Stimulated activated CD4-positive, alpha-beta T cell treated with anti-CD3 and anti-CD28 coated beads, Interleukin-4, amount 100 ng/mL, for 4 hours (primary cell): ENCODE results near the gene CUBN.

Source experiments
- DNase-seq, 2 experiments: peaks; one replicate each; pipeline ENCODE4 v3.0.0-alpha.2; 2020

Gene CUBN

GRCh38 chr10:17006631-17007417 is 122.8 kb downstream of the CUBN start:
- no peak for DNase-seq

DNA sequence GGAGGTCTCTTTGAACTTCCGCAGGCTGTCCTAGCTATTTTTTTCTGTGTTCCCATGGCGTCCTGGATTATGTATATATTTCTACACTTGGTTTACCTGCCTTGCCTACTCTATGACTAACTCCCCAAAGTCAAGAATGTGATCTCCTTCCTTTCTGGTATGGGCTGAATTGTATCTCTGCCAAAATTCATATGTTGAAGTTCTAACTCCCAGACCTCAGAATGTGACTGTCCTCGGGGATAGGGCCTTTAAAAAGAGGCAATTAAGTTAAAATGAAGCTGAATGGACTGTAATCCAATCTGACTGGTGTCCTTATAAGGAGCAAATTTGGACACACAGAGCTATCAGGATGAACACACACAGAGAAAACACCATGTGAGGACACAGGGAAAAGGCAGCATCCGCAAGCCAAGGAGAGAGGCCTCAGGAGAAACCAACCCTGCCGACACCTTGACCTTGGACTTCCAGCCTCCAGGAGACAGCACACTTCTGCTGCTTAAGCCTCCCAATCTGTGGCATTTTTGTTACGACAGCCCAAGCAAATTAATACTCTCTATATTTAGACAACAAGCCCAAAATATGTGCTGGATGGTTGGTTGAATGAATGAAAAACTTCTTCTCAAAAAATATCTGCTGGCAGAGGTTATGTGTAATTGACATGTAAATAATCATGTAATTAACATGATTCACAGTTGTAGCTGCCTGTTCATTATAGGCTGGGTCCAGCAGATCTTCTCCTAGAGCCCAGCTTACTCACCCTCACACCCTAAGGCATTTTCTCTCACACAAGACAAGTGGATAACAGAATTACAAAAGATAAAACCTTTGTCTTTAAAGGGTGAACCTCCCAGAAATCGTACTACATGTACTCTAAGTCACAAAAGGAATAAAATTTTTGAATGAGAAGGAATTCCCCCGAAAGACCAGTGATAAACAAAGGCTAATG is 123.7 kb downstream of the CUBN start:
- no peak for DNase-seq

DNA sequence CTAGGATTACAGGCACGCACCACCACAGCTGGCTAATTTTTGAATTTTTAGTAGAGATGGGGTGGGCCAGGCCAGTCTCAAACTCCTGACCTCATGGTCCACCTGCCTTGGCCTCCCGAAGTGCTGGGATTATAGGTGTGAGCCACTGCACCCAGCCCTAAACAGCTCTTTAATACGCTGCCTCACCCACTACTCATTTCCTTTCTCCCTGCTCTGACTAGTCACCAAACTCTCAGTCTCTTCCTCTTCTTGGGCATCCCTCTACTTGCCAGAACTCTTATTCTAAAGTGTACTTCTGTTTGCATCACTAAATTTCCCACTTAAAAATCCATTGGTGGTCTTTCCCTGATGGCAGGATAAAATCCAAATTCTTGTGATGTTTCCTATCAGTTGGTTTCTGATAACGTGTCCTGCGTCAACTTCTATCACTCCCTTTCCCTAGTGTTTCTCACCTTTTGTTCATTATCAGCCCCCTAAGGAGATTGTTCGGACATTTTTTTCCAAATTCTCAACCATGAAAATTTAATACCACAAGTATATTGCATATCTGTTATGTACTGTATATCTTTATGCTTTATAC is 124.7 kb downstream of the CUBN start:
- DNase-seq: no peak

- DNase-seq: no peak
These were observed 125.8 kb downstream of the CUBN start for GRCh38 chr10:17003651-17004286.

DNA sequence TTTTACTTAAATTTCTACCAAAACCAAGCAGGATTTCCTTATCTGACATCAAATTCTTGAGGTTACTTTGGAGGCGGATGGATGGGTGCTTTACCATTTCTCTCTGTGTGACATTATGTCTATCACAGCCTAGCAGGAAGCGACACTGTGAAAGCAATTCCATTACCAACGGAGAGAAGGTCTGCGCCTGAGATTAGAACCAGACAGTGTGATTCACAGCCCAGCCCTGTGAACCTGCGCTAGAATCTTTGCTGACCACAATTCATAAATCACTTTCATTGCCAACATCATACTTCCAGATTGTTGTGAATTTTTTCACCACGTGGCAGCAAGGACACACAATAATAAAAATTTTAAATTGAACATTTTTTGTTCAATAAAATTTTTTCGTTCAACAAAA is 126.5 kb downstream of the CUBN start:
- peak; percentile 28 to 79 for DNase-seq

DNA sequence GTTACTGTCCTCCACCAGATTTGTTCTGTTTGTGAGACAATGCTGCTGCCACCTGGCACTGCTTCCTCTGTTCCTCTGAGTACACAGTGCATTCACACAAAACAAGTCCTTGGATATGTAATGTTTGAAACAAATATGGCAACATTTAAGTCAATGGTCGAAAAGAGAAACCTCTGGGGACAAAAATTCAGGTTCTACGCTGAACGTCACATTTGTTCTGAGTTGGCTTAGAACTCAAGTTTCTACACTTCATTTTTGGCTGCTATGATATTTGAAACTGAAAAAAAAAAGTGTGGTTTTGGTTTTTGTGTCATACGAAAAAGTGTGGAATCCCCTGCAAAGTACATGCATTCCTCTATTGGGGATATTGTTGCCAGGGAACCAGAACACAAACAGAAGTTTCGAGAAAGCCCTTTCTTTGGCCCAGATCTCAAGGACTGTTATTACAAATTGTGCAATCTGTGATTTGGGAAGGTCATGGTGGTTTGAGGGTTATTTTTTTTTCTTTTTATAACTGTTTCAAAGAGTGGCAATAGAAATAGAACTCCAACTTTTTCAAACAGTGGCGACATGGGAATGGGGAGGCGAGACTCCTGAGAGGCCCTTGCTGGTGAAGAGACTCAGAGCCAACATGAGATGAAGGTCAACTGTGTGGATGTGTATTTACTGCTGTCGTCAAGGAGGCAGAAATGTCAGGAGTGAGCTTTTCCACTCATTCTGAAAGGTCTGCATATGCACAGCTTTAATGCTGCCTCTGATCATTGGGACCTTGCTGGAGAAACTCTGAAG is 127.5 kb downstream of the CUBN start:
- no peak for DNase-seq

GRCh38 chr10:17001297-17001744 is 128.3 kb downstream of the CUBN start:
- DNase-seq: no peak

- DNase-seq: no peak
These were observed 129.8 kb downstream of the CUBN start for GRCh38 chr10:16999665-17000451.

GRCh38 chr10:16996530-16996964 is 133.1 kb downstream of the CUBN start:
- DNase-seq: no peak

DNA sequence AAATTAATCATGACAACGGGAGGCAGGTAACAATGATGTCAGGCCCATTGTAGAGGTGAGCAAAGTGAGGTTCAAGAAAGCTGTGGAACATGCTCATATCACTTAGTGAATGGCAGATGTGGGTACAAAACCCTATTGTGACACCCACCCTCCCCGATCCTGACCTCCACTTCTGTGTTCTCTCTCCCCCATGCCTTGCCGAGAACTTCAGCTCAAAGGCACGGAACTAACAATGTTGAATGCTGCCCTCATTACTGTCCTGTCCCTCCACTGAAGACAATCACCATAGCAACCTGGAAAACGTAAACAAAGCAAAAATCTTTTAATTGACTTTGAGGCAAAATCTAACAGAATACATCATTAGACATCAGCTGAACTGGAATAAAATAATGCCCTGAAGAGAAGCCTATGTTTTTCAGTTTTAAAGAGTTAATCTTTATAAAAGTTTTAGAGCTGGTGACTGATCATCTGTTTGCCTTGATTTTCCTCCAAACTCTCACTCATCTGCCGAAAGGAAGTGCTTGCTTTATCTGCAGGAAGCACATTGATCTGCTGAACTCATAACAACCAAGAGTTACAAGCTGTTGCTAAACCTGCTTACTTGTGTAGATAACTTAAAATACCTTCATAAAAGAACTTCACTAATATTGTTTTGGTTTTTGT is 133.6 kb downstream of the CUBN start:
- no peak for DNase-seq

DNA sequence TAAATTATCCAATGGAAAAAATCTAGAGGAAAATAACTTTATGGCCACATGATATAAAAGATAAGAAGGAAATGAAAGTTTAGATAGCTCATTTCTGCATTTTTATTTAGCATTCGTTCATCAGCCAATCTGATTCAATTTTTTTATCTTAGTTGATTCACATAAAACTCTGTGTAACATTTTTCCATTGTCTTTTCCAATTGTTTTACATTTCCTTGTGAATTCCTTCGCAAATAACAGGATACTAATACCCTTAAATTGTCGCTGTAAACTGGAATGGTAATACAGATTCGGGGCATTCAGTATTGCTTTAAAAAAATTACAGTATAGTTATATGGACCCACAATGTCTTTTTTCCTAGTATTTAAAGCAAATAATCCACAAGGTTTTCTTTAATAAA is 136.4 kb downstream of the CUBN start:
- DNase-seq: no peak

GRCh38 chr10:16992611-16993119 is 136.9 kb downstream of the CUBN start:
- DNase-seq: no peak

GRCh38 chr10:16991011-16991410 is 138.6 kb downstream of the CUBN start:
- DNase-seq: no peak

GRCh38 chr10:16989826-16990293 is 139.8 kb downstream of the CUBN start:
- no peak for DNase-seq

DNA sequence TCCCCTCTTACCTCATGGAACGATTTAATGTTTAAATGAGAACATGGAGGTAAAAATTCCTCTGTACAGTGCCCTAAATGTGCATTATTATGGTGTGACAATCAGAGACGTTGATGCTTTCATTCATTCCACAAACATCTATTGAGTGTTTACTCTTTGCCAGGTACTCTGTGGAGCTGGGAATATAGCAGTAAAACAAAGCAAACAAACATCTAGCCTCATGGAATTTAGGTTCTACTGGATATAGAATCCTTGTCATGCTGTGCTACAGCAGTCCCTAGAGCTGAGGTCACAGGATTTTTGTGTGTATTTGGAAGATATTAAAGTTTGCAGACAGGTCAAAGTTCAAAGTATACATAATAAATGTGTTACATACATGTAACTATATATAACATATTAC is 140.7 kb downstream of the CUBN start:
- no peak for DNase-seq

DNA sequence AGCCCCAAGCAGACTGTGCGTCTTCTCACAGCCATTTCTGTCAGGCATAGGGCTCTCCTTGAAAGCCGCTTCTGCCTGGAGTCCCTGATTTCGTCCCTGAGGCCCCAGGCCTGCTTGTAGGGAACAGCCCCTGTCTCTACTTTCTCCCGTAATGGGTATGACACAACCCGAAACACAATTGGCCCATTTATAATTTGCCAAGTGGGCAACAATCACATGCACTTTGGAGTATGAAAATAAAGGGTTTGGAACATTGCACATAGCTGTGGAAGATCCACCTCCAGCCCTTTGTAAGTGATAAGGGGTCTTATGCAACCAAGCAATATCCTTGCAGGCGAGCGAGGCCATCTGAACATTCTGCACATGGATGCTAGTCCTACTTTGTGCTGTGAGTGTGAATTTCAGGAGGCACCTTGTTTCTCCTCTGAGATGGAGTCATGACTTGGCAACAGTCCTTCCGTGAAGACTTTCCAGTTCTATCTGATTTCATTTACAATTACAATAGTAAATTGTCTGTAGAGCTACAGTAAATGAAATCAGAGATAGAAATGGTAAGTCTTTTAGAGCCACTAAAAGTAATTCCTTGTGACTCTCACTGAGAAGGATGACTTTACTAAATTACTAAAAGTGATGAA is 141.5 kb downstream of the CUBN start:
- no peak for DNase-seq

DNA sequence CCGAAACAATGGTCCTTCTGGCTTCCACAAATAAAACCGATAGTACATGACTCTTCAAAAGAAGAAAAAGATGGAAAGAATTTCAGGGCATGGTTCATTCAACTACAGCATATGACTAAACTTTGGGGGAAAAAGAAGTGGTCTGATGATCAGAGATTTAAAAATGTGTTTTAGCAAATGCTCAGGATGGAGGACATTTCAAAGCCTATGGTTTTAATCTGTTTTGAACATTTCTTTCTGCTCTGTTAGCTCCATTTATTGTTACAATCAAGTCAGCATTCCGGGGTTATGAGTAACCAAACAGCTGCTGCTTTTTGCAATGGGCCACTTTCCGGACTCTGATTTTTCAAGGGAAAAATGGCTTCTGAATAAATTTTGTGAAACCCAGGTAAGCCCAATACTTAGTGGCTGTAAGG is 142.4 kb downstream of the CUBN start:
- no peak for DNase-seq

DNA sequence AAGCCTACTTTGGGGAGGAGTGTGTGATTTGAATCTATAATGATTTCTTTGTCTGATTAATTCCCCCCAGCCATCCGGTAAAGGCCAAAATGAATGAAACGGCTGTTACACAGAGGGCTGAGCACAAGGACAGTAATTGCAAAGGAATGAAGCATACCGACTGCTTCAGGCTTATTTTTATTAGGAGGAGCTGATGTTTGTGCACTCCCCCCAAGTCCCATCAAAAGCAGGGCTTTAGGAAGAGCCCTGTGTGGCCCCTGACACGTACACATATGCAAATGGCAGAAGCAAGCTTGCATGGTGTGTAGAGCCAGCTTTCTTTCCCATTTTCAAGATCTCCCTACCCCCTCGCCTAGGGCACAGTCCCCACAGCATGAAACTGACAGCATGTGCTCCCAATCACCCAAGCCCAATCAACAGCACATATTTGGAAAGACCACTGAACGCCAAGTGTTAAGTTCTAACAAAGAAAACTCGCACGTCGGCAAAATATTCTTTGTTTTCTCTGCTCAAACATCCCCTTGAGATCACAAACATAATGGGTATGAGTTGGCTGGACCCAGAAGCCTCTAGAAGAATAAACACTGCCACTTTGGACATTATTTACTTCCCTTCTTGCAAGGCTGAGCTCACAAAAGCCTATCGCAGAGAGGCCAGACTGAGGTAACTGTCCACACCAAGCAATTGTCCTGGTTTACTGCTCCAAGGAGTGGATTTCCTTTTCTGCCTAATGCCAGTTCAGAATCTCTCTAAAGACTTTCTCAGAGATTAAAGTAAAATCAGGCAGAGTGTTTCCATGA is 143.0 kb downstream of the CUBN start:
- no peak for DNase-seq

DNA sequence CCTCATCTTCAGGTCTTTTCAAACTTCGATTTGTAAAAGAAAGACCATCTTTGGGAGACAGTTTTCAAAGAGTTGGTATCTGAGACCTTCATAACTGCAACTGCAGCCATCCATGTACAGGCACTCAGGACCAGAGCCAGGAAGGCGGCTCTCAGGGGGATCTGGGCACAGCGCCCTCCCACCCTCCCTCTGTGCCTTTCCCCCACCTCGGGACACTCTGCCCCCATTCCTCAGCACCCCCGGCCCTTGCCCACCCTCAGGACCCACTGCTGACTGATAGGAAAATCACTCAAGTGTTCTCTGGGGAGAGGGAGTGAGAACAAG is 143.6 kb downstream of the CUBN start:
- DNase-seq: no peak
